A673 (cell line): Measurements from ENCODE around the gene SLC7A10. TPM values are rescaled to one million over a fixed set of nuclear protein-coding genes. Genes with fewer than 3 reads are reported as not detected.

Source experiments
- BruUV-seq: library from RNA; stranded (reverse); fragments of 400-500 nt; replicated peaks from 2 replicates; lab custom pipeline; 2021; lab: Mats Ljungman, UMichigan
- CTCF ChIA-PET: fragments of 300-600 bp; sonication (Branson Sonifier 250); formaldehyde crosslinking; loops from one replicate; lab custom pipeline; 2022; ENCODE audit warnings: antibody characterized with exemption; lab: Charles Lee
- POLR2A ChIA-PET: fragments of 300-600 bp; sonication (Branson Sonifier 250); formaldehyde crosslinking; loops from one replicate; lab custom pipeline; 2022; ENCODE audit warnings: antibody characterized with exemption; ENCODE audit not compliant: low non-redundant PET; lab: Charles Lee
- DNase-seq: peaks from one replicate; pipeline ENCODE4 v3.0.0-alpha.2; 2015; ENCODE audit warnings: low spot score
- H3K27ac ChIP-seq: fragments of 200-600 bp; sonication (generic); 2 replicates; pipeline ENCODE4 v1.5.1; 2016; ENCODE audit warnings: mixed run types, low read depth, mild to moderate bottlenecking, mixed read lengths, antibody characterized with exemption, low read length; ENCODE audit not compliant: poor library complexity, severe bottlenecking
- H3K27me3 ChIP-seq: fragments of 200-600 bp; sonication (generic); replicated peaks from 2 replicates; pipeline ENCODE4 v1.6.1; 2017; ENCODE audit warnings: mixed run types, low read depth, mild to moderate bottlenecking, mixed read lengths, antibody characterized with exemption, low read length; ENCODE audit not compliant: insufficient read depth, poor library complexity
- H3K36me3 ChIP-seq: fragments of 200-600 bp; sonication (generic); 2 replicates; pipeline ENCODE4 v1.6.1; 2016; ENCODE audit warnings: mixed run types, mild to moderate bottlenecking, mixed read lengths, antibody characterized with exemption, low read length; ENCODE audit not compliant: insufficient read depth, poor library complexity, severe bottlenecking
- H3K4me1 ChIP-seq: fragments of 200-600 bp; sonication (generic); 2 replicates; pipeline ENCODE4 v1.6.1; 2017; ENCODE audit warnings: mixed run types, mild to moderate bottlenecking, mixed read lengths, antibody characterized with exemption, low read length; ENCODE audit not compliant: insufficient read depth, poor library complexity, severe bottlenecking
- H3K4me3 ChIP-seq: fragments of 200-600 bp; sonication (generic); 2 replicates; pipeline ENCODE4 v1.5.1; 2016; ENCODE audit warnings: low read depth, mixed run types, mild to moderate bottlenecking, mixed read lengths, low read length; ENCODE audit not compliant: poor library complexity, severe bottlenecking
- H3K9me3 ChIP-seq: fragments of 200-600 bp; sonication (generic); 2 replicates; pipeline ENCODE4 v1.6.1; 2016; ENCODE audit warnings: mixed run types, low read depth, mild to moderate bottlenecking, mixed read lengths, antibody characterized with exemption, low read length; ENCODE audit not compliant: poor library complexity, severe bottlenecking
- EZH2 ChIP-seq: fragments of 200-600 bp; sonication (generic); IDR thresholded peaks from 2 replicates; pipeline ENCODE4 v1.6.1; 2017; ENCODE audit warnings: borderline replicate concordance, low read depth, mild to moderate bottlenecking, mixed read lengths, antibody characterized with exemption, low read length; ENCODE audit not compliant: poor library complexity, severe bottlenecking
- intact Hi-C: fragments of 100-400 bp; cut with micrococcal nuclease; formaldehyde crosslinking; loops from one replicate; pipeline ENCODE4 v1.10.0; 2022; ENCODE audit not compliant: unreplicated experiment
- total RNA-seq: library from RNA; stranded (reverse); gene quantifications from 2 replicates; pipeline ENCODE4 v1.2.3, GENCODE V29; 2021
- TF ChIP-seq, protein P1 (sequence below): fragments of 300-800, 200-600 bp; sonication (generic); conservative IDR thresholded peaks from 2 replicates; pipeline ENCODE4 v1.5.1; 2017; ENCODE audit warnings: low read depth, mild to moderate bottlenecking, antibody characterized with exemption, low read length, moderate library complexity, mixed read lengths

Gene SLC7A10
- total RNA-seq, 1 experiment from 2014 or later = 0.17 TPM

DNA sequence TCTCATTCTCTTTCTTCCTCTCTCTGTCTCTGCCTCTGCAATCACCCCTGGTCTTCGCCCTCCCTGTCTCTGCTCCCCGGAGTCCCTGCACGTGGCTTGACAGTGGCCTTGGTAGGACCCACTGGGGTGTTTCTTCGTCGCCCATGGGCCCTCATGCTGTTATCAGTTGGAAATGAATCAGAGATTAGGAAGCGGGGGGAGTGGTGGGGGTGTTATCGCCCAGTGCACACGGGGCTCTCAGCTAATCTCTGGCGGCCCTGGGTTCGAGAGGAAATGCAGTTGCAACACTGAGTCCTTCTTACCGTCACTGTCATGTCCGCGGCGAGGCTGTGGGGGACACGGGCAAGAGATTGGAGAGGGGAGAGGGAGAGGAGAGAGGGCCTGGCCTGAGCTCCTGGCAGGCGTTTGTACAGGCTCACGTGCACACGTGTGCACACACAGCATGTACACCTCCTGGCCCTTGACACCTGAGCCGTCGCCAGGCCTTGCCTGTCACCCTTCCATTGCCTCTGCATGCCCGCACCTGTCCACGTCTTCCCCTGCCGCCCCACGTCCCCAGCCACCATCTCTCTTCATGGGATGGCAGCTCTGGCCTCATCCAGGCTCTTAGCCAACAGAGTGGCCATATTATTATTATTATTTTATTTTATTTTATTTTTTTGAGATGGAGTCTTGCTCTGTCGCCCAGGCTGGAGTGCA, 37.8 kb upstream of the SLC7A10 start:
- intact Hi-C loops = no loop called here
- POLR2A ChIA-PET = no interaction called here
- TF ChIP-seq EZH2 = no peak
- TF ChIP-seq, protein P1, sequence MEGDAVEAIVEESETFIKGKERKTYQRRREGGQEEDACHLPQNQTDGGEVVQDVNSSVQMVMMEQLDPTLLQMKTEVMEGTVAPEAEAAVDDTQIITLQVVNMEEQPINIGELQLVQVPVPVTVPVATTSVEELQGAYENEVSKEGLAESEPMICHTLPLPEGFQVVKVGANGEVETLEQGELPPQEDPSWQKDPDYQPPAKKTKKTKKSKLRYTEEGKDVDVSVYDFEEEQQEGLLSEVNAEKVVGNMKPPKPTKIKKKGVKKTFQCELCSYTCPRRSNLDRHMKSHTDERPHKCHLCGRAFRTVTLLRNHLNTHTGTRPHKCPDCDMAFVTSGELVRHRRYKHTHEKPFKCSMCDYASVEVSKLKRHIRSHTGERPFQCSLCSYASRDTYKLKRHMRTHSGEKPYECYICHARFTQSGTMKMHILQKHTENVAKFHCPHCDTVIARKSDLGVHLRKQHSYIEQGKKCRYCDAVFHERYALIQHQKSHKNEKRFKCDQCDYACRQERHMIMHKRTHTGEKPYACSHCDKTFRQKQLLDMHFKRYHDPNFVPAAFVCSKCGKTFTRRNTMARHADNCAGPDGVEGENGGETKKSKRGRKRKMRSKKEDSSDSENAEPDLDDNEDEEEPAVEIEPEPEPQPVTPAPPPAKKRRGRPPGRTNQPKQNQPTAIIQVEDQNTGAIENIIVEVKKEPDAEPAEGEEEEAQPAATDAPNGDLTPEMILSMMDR = no peak

DNA sequence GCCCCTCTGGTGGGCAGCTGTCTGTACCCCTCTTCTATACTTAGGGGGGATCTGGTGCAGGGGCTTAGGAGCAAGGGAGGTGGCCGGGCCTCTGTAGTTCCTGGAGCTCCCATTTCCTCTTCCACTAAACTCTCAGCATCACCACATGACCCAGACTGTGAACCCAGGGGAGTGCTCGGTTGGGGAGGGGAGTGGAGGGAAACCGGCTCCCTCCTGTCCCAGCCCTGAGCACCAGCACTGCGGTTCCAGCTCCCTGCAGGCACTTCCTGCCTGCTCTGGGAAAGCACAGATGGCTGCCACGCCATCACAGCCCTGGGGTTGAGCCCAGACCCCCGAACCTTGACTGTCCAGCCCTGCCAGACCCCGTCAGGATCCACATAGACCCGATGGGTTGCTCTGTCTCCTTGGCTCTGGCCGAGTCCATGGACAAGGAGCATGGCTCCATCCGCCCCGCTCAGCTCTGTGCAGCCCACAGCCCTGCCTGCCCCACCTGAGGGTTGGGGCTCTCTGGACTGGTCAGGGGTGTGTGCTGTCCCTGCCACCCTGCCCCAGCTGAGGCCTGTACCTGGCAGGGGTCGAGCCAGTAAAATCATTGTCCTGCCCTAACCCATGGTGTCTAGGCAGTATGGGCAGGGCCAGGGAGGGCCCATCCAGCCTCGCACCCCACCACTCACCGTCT, 36.0 kb upstream of the SLC7A10 start:
- ChIA-PET POLR2A (no interaction called here), CTCF (no interaction called here)
- DNase-seq = no peak
- intact Hi-C loops = no loop called here
- TF ChIP-seq EZH2 = no peak
- TF ChIP-seq, protein P1 = no peak
- H3K36me3 ChIP-seq = no peaks in the 10 kb centered on the region
- H3K27me3 ChIP-seq = no peaks in the 10 kb centered on the region
- no peaks in the 10 kb centered on the region for H3K9me3 ChIP-seq
- no TSS peak for BruUV-seq
- no peak overlapping the region for H3K27ac ChIP-seq
- H3K4me3 ChIP-seq = no peak overlapping the region
- H3K4me1 ChIP-seq = no peaks in the 10 kb centered on the region

More for the DNA sequence above, 37.8 kb upstream of the SLC7A10 start:
- Histone ChIP-seq H3K9me3 (no peaks in the 10 kb centered on the region), H3K27ac (no peak overlapping the region), H3K4me3 (no peak overlapping the region), H3K27me3 (no peaks in the 10 kb centered on the region), H3K36me3 (no peaks in the 10 kb centered on the region), H3K4me1 (no peaks in the 10 kb centered on the region)
- DNase-seq = no peak
- CTCF ChIA-PET = no interaction called here
- BruUV-seq = no TSS peak

DNA sequence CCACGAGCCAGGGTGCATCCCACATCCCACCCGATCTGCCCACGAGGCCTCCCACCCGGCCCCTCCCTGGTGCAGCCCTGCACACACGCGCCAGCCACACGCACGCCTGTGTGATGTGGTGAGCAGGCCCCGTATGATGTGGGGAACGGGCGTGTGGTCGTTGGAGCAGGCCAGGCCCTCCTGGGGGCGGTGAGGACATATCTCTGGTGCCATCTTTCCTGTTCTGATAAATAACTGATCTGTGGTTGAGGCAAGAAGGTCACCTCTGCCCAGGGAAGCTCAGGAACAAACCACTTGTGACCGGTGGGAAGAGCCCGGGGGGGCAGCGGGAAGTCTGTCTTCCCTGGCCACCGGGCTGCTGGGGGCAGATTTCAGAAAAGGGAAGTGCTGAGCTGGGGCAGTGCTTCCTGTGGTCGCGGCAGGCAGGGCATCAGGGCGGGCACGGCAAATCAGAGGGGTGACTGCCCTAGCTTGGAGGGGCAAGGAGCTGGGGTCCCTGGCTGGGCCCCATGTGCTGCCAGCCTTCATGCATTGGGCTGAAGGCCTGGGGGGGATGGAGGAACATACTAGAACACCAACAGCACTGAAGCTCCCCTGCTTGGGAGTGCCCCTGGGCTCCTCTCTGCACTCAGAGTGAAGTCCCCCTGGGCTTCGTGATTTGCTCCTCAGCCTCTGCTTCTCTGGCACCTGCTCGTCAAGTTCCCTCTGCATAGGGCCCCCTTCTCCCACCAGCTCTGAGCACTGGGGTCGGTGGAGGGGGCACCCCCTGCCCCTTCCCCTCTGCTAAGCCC, 35.2 kb upstream of the SLC7A10 start:
- intact Hi-C loops = no loop called here
- H3K9me3 ChIP-seq = no peaks in the 10 kb centered on the region
- H3K27me3 ChIP-seq = no peaks in the 10 kb centered on the region
- H3K4me1 ChIP-seq = no peaks in the 10 kb centered on the region
- H3K27ac ChIP-seq = no peak overlapping the region
- BruUV-seq = no TSS peak
- ChIA-PET POLR2A (no interaction called here), CTCF (no interaction called here)
- TF ChIP-seq EZH2 = no peak
- TF ChIP-seq, protein P1 = no peak
- H3K4me3 ChIP-seq = no peak overlapping the region
- H3K36me3 ChIP-seq = no peaks in the 10 kb centered on the region
- DNase-seq = no peak
